Measurements from ENCODE around the gene IL17B. TPM values are rescaled to one million over a fixed set of nuclear protein-coding genes. Genes with fewer than 3 reads are reported as not detected.
A peak's percentile ranks its signal among the peaks of the same experiment; 100 is the strongest.

IL17B gene
- total and polyA plus RNA-seq, 2 of the 13 experiments (the other 11 are each of a cell fraction or from before 2014, with no cell fraction given) = 0.29 to 2.6 TPM

DNA sequence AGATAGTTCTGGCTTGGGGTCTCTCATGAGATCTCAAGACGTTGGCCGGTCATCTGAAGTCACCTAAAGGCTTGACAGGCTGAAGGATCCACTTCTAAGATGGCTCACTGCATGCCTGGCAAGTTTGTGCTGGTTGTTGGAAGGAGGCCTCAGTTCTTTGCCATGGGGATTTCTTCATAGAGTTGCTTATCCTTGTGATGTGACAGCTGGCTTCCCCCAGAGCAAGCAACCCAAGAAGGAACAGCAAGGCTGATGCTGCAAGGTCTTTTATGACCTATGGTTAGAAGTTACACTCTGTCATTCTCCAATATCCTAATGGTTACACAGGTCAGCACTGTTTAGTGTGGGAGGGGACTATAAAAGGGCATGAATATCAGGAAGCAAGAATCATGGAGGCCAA, 54.5 kb downstream of the IL17B start:
- Histone ChIP-seq H3K79me2 (ENCODE audit: insufficient read depth, low read length) (no peaks in the 10 kb centered on the region), H3K4me3 (replicated peaks in 1 of 3; ENCODE audit: insufficient read depth in 1 of 3, low read depth in 2 of 3, low read length in 3 of 3) (no peak overlapping the region), H3K4me1 (ENCODE audit: insufficient read depth, low read length) (peaks cover 65% of the 10 kb centered on the region), H2AFZ (ENCODE audit: low read length) (no peak overlapping the region), H4K20me1 (ENCODE audit: insufficient read depth, low read length) (no peaks in the 10 kb centered on the region), H3K9ac (ENCODE audit: insufficient read depth, low read depth, low read length) (no peak overlapping the region), H3K36me3 (replicated peaks in 1 of 2; ENCODE audit: control insufficient read depth in 1 of 2, insufficient read depth in 2 of 2, low read length in 2 of 2) (no peaks in the 10 kb centered on the region), H3K27me3 (ENCODE audit: control insufficient read depth in 1 of 2, insufficient read depth in 2 of 2, low read length in 2 of 2) (0 out of 5 replicates have a peak, but pooled peaks cover 0 to 1% of the 10 kb centered on the region in 2 experiments), H3K27ac (ENCODE audit: extremely low read length, insufficient read depth, low read length) (no peak overlapping the region), H3K9me3 (ENCODE audit: low read length) (no peaks in the 10 kb centered on the region), H3K4me2 (ENCODE audit: low read depth, low read length) (no peak overlapping the region)
- DNase-seq (ENCODE audit: low spot score) (no peak), ATAC-seq (no peak), FAIRE-seq (peak; percentile 36)
- in situ Hi-C loops (cut with HindIII; ENCODE audit: extremely low pct_ligation_motif_present, low pct_unique_long_range_greater_than_20kb) (loop anchor here (5.0 kb wide), 2 partner anchors 48 to 108 kb away; no protein-coding TSS in a partner anchor), intact Hi-C loops (cut with micrococcal nuclease; ENCODE audit: unreplicated experiment) (no loop called here)
- POLR2A ChIA-PET = interaction anchor here (6.7 kb wide), 1 partner anchor 20 kb away, joined by 93 read pairs; the partner anchor contains the start of gene GRPEL2
- 100% methylated on average over 2 of the region's 2 CpGs for WGBS (ENCODE audit: low lambda C conversion rate)
- CTCF ChIA-PET (ENCODE audit: low intra/inter-chr PET ratio, low total read pairs) = no interaction called here
- no TSS peak for BruUV-seq (replicated peaks)
- TF ChIP-seq FOSL1 (CRISPR knock-in tag; IDR thresholded peaks at IDR 0.05; ENCODE audit: borderline replicate concordance) (no peak), KLF11 (CRISPR knock-in tag; IDR thresholded peaks at IDR 0.05) (no peak), CBX2 (IDR thresholded peaks at IDR 0.05; ENCODE audit: low read depth, low read length) (no peak), CBX2 (CRISPR knock-in tag; IDR thresholded peaks at IDR 0.05; ENCODE audit: low read depth) (no peak), HDAC6 (IDR thresholded peaks at IDR 0.05; ENCODE audit: low read depth, low read length) (no peak), FOXJ3 (CRISPR knock-in tag; IDR thresholded peaks at IDR 0.05; ENCODE audit: borderline replicate concordance) (no peak), MZF1 (CRISPR knock-in tag; IDR thresholded peaks at IDR 0.05; ENCODE audit: borderline replicate concordance) (no peak), MYNN (CRISPR knock-in tag; IDR thresholded peaks at IDR 0.05; ENCODE audit: low read depth) (no peak), ZNF710 (CRISPR knock-in tag; IDR thresholded peaks at IDR 0.05; ENCODE audit: borderline replicate concordance) (no peak), ZNF629 (CRISPR knock-in tag; conservative IDR thresholded peaks at IDR 0.05) (no peak)
- TF ChIP-seq, protein P1, sequence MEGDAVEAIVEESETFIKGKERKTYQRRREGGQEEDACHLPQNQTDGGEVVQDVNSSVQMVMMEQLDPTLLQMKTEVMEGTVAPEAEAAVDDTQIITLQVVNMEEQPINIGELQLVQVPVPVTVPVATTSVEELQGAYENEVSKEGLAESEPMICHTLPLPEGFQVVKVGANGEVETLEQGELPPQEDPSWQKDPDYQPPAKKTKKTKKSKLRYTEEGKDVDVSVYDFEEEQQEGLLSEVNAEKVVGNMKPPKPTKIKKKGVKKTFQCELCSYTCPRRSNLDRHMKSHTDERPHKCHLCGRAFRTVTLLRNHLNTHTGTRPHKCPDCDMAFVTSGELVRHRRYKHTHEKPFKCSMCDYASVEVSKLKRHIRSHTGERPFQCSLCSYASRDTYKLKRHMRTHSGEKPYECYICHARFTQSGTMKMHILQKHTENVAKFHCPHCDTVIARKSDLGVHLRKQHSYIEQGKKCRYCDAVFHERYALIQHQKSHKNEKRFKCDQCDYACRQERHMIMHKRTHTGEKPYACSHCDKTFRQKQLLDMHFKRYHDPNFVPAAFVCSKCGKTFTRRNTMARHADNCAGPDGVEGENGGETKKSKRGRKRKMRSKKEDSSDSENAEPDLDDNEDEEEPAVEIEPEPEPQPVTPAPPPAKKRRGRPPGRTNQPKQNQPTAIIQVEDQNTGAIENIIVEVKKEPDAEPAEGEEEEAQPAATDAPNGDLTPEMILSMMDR (CRISPR knock-in tag; IDR thresholded peaks at IDR 0.05) = no peak
- TF ChIP-seq, protein P2, sequence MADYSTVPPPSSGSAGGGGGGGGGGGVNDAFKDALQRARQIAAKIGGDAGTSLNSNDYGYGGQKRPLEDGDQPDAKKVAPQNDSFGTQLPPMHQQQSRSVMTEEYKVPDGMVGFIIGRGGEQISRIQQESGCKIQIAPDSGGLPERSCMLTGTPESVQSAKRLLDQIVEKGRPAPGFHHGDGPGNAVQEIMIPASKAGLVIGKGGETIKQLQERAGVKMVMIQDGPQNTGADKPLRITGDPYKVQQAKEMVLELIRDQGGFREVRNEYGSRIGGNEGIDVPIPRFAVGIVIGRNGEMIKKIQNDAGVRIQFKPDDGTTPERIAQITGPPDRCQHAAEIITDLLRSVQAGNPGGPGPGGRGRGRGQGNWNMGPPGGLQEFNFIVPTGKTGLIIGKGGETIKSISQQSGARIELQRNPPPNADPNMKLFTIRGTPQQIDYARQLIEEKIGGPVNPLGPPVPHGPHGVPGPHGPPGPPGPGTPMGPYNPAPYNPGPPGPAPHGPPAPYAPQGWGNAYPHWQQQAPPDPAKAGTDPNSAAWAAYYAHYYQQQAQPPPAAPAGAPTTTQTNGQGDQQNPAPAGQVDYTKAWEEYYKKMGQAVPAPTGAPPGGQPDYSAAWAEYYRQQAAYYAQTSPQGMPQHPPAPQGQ (CRISPR knock-in tag; IDR thresholded peaks at IDR 0.05; ENCODE audit: borderline replicate concordance) = no peak
- TF ChIP-seq, protein P3, sequence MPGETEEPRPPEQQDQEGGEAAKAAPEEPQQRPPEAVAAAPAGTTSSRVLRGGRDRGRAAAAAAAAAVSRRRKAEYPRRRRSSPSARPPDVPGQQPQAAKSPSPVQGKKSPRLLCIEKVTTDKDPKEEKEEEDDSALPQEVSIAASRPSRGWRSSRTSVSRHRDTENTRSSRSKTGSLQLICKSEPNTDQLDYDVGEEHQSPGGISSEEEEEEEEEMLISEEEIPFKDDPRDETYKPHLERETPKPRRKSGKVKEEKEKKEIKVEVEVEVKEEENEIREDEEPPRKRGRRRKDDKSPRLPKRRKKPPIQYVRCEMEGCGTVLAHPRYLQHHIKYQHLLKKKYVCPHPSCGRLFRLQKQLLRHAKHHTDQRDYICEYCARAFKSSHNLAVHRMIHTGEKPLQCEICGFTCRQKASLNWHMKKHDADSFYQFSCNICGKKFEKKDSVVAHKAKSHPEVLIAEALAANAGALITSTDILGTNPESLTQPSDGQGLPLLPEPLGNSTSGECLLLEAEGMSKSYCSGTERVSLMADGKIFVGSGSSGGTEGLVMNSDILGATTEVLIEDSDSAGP (CRISPR knock-in tag; IDR thresholded peaks at IDR 0.05; ENCODE audit: borderline replicate concordance) = no peak
- TF ChIP-seq, protein P4, sequence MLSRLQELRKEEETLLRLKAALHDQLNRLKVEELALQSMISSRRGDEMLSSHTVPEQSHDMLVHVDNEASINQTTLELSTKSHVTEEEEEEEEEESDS (CRISPR knock-in tag; IDR thresholded peaks at IDR 0.05; ENCODE audit: borderline replicate concordance) = no peak
- TF ChIP-seq, protein P5, sequence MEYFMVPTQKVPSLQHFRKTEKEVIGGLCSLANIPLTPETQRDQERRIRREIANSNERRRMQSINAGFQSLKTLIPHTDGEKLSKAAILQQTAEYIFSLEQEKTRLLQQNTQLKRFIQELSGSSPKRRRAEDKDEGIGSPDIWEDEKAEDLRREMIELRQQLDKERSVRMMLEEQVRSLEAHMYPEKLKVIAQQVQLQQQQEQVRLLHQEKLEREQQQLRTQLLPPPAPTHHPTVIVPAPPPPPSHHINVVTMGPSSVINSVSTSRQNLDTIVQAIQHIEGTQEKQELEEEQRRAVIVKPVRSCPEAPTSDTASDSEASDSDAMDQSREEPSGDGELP (IDR thresholded peaks at IDR 0.05; ENCODE audit: borderline replicate concordance, low read depth) = no peak
- TF ChIP-seq, protein P6, sequence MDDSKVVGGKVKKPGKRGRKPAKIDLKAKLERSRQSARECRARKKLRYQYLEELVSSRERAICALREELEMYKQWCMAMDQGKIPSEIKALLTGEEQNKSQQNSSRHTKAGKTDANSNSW (CRISPR knock-in tag; IDR thresholded peaks at IDR 0.05; ENCODE audit: borderline replicate concordance) = no peak
